C1 segment of cervical spinal cord (tissue), 14 donors: ENCODE results near the gene BIRC7.

ENCODE experiments used
- DNase-seq, 14 donors: peaks; one replicate each; lab custom pipeline; 2025; lab: John Stamatoyannopoulos, UW

The BIRC7 gene, protein sequence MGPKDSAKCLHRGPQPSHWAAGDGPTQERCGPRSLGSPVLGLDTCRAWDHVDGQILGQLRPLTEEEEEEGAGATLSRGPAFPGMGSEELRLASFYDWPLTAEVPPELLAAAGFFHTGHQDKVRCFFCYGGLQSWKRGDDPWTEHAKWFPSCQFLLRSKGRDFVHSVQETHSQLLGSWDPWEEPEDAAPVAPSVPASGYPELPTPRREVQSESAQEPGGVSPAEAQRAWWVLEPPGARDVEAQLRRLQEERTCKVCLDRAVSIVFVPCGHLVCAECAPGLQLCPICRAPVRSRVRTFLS

DNA sequence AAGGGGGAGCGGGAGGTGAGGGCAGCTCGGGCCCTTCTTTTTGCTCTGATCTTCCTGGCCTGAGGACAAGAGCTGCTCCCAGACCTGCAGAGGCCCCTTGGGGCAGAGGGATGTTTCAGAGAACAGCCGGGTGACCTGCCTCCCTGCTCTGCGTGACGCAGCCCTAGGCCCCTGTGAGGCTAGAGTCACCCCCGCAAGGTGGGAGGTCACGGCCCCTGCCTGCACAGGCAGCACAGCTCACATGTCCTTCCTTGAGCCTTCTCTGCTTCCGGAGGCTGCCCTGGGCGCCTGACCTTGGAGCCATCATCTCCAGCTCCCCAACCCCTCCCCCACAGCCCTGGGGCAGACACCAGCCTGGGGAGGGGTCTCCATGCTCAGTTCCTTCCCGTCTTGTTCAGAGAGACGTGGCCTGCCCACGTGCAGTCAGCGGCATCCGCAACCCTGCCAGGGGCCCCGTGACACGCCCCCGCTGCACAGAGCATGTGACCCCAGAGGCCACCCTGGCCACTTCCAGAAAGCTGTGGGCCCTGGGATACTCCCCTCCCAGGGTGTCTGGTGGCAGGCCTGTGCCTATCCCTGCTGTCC, at the start of gene BIRC7:
TSS of gene BIRC7 (plus strand) at position 507 of the 585 bp plus-strand sequence. CDS start 192 bp downstream, outside the sequence.
- peak in 1 of 14 donors; percentile 28 for DNase-seq

DNA sequence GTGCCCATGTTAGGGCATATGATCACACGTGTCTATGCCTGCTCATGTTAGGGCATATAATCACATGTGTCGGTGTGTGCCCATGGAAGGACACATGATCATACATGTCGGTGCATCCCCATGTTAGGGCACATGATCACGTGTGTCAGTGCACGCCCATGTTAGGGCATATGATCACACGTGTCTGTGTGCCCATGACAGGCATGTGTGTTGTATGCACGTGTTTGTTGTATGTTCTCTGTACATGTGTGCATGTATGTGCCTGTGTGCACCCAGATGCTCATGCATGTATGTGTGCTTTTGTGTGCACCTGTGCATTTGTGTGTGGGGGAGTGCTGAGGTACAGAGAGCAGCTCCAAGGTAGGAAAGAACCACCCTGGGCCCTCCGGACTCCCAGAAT, 49.6 kb upstream of the BIRC7 start:
- no peak for DNase-seq

DNA sequence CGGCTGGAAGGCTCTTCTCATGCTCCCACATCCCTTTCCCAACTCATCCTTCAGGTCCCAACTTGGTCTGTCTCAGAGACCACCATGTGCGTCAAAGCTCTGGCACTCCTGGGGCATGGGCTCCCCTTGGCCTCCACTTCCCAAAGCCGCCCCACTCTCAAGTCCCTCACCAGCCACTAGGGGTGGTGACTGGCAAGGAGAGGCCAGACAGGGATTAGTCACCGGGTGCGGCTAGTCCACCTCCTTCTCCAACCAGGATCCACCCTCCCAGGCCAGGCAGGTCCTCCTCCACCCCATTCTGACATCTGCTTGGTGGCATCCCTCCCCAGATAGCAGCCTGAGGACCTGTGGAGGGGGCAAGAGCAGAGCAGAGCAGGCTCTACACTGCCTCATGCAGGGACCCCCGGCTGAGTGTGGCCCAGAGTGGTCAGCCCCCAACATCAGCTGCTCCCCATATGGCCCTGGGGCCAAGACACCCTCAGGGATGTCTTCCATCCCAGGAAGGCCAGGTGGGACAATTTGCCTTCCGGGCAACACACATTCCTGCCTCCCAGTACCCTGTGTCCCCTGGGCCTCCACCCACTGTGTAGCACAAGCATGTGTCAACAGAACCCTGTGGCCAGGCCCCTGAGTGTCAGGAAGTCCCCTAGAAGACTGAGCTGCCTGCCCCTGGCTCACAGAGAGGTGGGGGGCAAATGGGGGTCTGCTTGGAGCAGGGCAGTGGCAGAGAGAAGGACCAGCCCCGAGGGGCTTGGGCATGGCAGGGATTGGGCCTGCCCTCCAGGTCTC, 49.0 kb upstream of the BIRC7 start:
- no peak for DNase-seq

DNA sequence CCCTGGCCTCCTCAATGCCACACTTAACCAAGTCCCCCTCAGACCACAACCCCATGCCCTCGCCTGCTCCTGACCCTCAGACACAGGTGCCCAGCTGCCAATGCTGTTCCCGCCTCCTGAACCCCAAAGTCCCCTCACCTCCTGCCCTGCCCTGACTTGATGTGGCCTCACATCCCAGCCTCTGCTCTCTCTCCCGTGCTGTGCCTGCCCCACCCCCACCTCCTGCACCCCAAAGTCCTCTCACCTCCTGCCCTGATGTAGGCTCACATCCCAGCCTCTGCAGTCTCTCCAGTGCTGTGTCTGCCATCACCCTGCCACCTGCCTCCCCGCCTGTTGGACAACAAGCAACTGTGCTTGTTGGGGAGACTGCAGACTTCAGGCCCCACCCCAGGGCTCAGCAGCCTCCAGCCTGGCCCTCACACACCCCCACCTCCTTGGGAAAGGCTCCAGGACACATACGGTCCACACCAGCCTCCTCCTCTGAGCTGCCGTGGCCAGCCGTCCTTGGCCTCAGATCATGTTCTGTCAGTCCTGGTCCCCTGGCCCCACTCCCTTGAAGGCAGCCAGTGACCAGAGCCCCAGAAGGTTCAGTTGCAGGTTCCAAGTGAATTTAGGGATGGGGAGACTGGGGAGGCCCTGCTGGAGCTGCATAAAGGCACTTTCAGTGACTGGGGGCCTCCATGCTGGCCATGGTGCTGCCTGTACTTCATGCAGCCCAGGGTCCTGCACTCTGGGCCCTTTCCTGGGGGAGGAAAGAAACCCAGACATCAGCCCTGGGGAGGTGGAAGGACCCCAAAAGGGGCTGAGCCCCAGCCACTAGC, 48.2 kb upstream of the BIRC7 start:
- no peak for DNase-seq

DNA sequence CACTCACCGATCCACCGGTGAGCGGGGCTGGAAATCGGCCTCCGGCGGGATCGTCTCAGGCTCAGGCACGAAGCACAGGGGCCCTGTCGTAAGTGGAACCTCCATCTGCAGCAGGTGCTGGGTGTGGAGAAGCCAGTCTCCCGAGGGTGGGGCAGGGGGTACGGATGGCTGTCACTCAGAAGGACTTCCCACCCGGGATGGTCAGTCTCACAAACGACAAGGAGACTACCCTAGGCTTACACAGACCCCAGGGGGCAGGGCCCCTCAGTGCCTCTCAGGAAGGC, 47.6 kb upstream of the BIRC7 start:
- DNase-seq, result no peak

DNA sequence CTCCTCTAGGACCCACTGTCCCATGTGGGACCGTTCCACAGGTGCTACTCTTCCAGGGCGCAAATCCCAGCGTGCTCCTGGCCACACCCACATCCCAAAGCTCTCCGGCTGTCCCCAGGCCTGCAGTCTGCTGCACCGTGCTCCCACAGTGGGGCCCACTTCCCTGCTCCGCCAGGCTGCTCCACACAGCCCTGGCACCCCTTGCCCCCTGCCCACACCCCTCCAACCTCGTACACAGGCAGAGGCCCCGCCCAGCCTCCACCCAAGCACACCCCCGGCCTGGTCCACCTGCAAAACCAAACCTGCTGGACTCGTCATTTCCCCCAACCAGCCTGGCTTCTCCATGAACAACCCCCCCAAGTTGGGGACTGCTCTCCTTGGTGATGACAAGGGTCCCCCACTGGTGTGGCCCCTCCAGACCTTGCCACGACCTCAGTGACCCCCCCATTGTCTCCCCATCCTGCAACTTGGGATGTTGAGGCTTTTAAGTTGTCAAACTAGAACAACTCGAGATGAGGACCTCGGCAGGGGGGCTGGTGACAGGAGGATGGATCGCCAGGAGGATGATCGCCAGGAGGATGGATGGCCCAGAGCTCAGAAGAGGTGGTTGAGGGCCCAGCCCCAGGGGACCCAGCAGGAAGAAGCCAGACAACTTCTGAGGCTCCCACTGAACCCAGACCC, 46.9 kb upstream of the BIRC7 start:
- DNase-seq, result no peak

DNA sequence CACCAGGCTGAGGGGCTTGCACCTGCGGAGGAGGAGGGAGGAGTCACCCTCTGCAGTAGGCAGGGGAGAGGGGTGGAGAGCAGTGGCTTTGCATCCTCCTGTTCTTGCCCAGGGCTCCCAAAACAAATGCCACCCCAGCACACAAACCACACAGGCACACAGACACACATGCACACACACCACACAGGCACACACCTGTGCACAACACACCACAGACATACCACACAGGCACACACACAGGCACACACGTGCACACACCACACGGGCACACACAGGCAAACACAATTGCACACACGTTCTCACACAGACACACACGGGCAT, 46.4 kb upstream of the BIRC7 start:
- no peak for DNase-seq

DNA sequence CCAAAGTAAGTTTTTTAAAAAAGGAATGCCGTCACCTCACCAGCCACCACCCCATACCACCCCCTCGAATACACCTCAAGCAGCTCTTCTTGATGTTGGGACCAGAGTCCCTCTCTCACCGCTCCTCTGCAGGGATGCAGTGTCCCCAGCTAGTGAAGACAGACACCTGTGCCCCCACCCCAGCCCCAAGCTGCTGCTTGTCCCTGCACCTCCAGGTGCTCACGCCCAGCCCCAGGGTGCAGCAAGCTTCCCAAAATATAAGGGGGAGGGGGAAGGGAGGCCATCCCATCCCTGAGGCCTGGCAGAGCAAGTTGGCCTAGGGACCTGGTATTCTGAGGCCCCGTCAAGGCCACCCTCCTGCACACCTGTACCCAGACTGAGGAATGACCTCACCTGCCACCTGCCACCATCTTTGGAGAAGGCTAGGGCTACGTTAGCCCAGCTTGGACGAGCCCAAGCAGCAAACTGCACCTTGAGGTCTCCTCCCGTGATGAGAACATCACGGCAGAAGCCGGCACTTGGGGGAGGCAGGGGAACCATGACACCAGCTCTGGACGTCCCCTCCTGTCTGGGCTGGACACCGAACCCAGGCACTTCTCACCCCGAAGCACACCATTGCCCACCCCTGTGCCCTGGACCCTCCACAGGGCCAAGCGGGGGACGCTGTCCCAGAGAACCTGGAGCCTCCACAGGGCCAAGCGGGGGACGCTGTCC, 45.7 kb upstream of the BIRC7 start:
- no peak for DNase-seq

DNA sequence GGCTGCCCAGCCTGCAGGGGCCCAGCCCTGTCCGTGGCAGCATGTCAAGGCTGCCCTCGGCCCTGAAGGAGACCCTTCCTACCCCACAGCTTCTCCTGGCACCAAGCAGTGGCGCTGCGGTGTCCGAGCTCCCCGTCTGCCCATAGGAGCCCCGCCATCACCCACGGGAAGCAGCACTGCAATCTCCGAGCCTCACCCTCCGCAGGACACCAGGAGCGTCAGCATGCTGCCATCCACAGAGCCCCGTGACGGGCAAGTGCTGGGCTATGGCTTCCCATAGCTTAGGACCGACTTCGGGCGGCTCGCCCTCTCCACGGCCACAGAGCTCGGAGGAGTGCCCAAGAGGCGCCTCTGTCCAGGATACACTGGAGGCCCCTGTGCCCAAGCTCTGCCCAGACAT, 44.9 kb upstream of the BIRC7 start:
- no peak for DNase-seq

DNA sequence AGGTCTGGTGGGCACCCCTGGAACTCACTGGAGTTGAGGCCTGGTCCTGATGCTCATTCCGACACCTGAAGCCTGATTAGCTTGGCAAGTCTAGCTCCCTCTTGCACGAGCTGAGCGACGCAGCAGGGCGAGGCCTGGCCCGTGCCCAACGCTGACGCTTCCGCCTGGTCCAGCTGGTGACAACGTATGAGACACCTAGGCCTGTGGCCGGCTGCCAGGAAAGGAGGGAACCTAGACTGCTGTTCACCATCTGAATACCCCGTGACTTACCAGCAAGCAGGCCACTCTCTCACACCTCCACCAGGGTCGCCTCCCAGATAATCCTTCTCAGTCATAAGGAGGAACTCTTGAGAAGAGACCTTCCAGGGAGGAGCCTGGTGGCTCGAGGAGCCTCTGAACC, 44.3 kb upstream of the BIRC7 start:
- peak in 1 of 14 donors; percentile 52 for DNase-seq

DNA sequence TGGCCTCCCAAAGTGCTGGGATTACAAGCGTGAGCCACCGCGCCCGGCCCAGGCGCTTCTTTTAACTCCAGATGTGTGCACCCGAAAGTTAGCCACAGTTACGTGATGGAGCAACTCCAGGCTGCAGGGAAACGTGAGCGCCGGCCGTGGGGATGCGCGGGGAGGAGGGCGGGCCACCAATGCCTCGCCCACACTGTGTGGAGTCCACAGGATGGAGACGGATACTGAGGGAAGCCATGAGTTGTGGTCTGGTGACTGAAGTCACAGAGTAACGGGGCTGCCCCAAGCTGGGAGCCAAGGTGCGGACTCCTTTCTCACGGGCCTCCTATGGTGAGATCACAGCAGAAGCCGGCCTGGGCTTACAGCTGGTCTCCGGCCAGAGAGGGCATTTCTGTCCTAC, 43.0 kb upstream of the BIRC7 start:
- DNase-seq, result no peak

DNA sequence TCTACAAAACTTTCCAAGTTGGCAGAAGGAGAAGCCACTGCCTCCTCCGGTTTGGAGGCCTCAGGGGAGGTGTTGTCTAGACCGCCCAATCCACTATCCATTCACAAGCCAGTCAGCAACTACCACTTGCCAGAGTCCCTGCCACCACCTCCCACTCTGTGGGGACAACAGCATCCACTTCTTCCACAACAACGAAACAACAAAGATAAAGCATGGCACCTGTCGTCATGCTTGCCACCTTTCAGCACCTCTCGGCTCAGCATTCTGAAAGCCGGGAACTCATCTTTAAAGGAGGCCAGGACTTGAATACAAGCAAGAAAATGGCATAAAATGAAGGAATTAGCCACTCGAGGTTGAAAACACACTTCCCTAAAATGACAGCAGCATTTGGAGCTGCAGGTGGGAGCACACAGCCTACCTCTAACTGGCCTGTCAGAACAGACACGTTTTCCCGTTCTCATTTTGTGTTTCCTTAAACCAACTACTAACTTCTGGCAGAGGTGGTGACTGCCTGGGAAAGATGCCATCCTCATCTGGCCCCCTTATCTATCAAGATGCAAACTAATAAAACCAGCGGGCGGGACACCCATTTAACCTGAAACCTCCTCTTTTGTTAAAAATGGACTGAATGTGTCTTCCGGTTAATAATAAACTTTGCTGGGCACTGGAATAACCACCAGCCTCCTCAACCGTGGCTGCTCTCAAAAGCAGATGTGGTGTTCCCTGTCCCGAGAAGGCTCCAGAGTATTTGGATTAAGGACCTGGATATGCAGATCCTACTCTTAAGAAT, 41.5 kb upstream of the BIRC7 start:
- DNase-seq, result no peak

DNA sequence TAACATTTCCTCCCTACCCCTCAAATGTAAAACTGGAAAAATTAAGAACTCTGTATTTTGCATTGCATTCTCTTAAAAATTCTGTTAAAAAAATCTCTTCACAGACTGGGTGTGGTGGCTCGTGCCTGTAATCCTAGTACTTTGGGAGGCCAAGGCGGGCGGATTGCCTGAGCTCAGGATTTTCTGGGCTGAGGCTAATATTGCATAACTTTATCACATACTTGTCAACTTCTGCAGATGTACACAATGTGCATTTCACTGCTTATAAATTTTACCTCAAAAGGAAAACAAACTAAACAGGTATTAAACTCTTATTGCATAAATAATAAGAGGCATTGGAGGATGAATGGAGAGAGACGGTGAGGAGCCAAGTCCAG, 40.9 kb upstream of the BIRC7 start:
- DNase-seq, result no peak

DNA sequence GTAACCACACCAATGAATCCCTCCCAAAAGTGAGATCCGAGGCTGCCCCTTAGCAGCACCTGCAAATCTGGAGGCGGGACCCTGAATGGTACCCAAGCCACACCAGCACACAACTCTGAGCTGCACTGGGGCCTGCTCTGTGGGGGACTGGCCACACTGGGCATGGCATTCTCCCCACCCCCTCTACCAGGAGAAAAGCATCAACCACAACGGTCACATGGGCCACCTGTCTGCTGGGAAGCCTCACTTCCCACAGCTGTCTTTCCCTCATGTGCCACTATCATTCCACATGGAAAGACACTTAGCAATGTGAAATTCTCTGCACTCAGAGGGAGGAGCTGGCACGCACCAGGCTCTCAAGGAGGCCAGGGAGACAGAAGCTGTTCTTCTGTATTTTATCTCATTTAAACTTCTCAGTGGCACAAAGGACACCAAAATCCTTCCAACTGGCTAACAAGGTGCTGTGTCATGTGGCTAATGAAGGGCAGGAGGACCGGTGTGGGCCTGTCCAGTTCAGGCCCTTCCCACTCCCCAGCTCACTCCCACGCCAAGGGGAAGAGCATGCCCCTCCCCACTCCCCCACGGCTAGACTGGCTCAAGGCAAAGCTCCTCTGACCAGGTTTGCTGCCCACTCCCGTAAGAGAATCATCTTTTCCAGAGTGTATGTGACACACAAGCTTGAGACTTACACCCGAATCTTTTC, 38.8 kb upstream of the BIRC7 start:
- DNase-seq, result no peak

DNA sequence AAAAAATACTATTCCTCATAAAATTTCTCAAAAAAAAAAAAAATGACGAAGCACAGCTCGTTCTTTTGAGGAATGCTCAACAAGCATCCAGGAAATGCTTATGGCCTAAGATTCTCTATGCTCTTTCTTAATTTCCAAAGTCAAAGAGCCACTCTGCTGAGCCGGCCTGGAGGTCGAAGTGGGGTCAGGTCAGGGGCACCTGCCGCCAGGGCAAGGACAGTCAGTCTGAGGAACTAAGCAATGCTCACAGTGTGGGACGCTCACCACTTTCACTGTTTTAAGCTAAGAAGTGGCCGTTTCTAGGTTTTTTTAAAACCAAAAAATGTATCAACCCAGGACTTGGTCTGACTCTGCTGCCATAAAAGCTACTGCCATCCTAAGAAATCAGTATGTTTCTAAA, 37.1 kb upstream of the BIRC7 start:
- DNase-seq, result no peak

DNA sequence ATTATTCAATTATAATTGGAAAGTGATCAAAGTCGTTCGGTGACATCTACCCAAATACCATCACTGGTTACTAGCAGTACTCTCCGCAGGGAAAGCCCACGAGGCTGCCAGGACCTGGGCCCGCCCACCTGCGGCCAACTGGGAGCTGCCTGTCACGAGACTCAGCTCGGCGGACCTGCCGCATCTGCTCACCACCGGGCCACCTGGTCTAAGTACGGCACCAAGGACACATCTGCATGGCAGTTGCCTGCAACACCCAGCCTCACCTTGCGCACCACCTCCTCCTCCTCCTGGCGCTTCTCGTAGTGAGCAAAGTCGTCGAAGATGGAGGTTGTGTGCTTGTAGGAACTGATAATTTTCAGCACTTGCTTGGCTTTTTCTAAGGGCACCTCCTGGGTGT, 33.7 kb upstream of the BIRC7 start:
- no peak for DNase-seq

DNA sequence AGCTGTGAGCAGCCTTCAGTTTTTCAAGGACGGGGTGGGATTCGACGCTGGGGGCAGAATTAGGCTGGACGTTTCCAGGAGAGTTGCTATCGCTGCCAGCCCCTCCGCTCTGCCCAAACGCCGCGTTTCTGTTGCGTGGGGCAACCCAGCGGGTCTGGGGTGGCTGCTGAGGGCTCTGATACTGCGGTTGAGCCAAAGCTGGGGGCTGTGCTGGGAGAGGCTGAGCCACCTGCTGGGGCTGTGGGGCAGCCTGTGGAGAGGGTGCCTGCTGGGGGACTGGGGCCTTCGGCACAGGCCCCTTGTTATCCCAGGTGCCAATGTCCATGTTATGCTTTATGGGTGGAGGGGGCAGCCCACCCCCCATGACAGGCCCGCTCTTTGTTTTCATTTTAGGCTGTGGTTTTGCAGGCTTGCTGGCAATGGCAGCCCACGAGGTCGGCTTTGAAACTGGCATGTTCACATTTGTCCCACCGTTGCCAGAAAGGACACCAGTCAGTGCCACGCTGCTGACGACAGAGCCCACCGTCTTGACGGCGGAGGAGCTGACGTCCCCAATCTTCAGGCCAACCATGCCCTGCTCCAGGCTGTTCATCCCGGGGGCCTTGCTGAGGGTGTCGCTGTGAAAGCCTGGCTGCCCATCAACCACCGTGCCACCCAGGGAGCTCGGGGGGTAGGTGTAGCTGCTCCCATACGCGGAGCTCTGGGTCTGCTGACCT, 32.7 kb upstream of the BIRC7 start:
- no peak for DNase-seq

DNA sequence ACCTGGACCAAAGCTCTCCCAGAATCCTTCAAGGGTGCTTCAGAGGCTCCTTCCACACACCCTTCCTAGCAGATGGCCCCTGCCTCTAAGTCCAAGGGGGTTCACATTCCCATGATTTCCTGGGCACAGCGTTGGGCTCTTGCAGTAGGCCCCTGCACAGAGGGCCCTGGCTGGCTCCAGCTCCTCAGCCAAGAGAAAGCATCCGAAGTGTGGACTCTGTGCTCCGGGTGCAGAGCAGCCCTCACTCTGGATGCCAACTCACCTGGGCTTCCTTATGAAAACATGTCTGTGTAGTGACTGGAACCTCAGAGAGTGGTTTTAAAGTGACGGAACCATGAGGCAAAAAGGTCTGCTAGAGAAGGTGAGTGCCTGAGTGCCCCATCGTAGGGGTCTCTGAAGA, 31.3 kb upstream of the BIRC7 start:
- no peak for DNase-seq

DNA sequence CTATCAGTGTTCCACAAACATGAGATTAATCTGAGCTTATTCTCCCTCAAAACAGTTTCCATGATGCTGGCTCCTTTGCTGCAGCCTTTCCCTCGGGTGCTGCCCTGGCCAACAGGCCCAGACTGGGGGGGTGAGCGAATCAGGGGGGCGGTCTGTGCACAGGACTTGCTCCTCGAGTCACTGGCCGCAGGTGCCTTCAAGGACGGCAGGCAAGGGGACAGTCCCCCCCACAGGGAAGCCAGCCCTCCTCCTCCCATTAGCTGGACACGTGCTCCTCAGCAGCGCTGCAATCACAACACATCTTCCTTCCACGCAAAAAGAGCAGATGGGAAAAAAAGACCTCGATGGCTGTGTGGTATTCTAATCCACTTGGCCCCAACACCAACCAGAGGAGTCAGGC, 29.8 kb upstream of the BIRC7 start:
- DNase-seq, result no peak
